Mesenchymal stem cell (in vitro differentiated cells and primary cell): Measurements from ENCODE around the gene CLEC19A. TPM values are rescaled to one million over a fixed set of nuclear protein-coding genes. Genes with fewer than 3 reads are reported as not detected.

Experiments used
- DNase-seq: peaks from one replicate; pipeline ENCODE4 v3.0.0-alpha.2; 2013
- H2AFZ ChIP-seq: one replicate; pipeline ENCODE4 v1.6.1; 2013; ENCODE audit warnings: low read depth, mild to moderate bottlenecking, control low read depth, inconsistent platforms, low read length, moderate library complexity
- H2AK5ac ChIP-seq: 2 replicates; pipeline ENCODE4 v1.6.1; 2013; ENCODE audit warnings: low read length, moderate library complexity, mild to moderate bottlenecking, inconsistent platforms; ENCODE audit not compliant: severe bottlenecking
- H2BK120ac ChIP-seq: one replicate; pipeline ENCODE4 v1.6.1; 2013; ENCODE audit warnings: low read depth, mild to moderate bottlenecking, inconsistent platforms, low read length, moderate library complexity
- H2BK12ac ChIP-seq, 2 experiments: one replicate each; pipeline ENCODE4 v1.6.1; 2013; ENCODE audit warnings: inconsistent platforms in 2 of 2, low read length in 2 of 2, mild to moderate bottlenecking in 2 of 2, moderate library complexity in 2 of 2, control low read depth in 1 of 2
- H2BK15ac ChIP-seq: one replicate; pipeline ENCODE4 v1.6.1; 2013; ENCODE audit warnings: mild to moderate bottlenecking, low read depth, inconsistent platforms; ENCODE audit not compliant: poor library complexity, severe bottlenecking
- H2BK5ac ChIP-seq: 2 replicates; pipeline ENCODE4 v1.6.1; 2013; ENCODE audit warnings: low read depth, mild to moderate bottlenecking, low read length, control low read depth, inconsistent platforms; ENCODE audit not compliant: poor library complexity, severe bottlenecking
- H3K14ac ChIP-seq, 2 experiments: one replicate each; pipeline ENCODE4 v1.6.1; 2013; ENCODE audit warnings: inconsistent platforms in 2 of 2, low read length in 2 of 2, control low read depth in 1 of 2, mild to moderate bottlenecking in 1 of 2, moderate library complexity in 1 of 2
- H3K18ac ChIP-seq, 2 experiments: one replicate each; pipeline ENCODE4 v1.6.1; 2013; ENCODE audit warnings: inconsistent platforms in 2 of 2, low read length in 2 of 2, control low read depth in 1 of 2, low read depth in 1 of 2, mild to moderate bottlenecking in 1 of 2
- H3K23ac ChIP-seq, 2 experiments: one replicate each; pipeline ENCODE4 v1.6.1; 2013; ENCODE audit warnings: inconsistent platforms in 2 of 2, low read length in 2 of 2, mild to moderate bottlenecking in 2 of 2, moderate library complexity in 2 of 2, control low read depth in 1 of 2
- H3K27ac ChIP-seq: 2 replicates; pipeline ENCODE4 v1.5.1; 2013; ENCODE audit warnings: mild to moderate bottlenecking, moderate library complexity, low read length, control low read depth, inconsistent platforms; ENCODE audit not compliant: poor library complexity, severe bottlenecking
- H3K27me3 ChIP-seq, 2 experiments: 2 replicates each; pipeline versions ENCODE4 v1.6.1 to v1.7.0; 2013; ENCODE audit warnings: low read length in 2 of 2, mild to moderate bottlenecking in 2 of 2, moderate library complexity in 2 of 2, control low read depth in 1 of 2, inconsistent platforms in 1 of 2; ENCODE audit not compliant: control insufficient read depth in 1 of 2, insufficient read depth in 1 of 2
- H3K36me3 ChIP-seq, 2 experiments: 2 replicates each; pipeline versions ENCODE4 v1.6.1 to v1.7.0; 2013; ENCODE audit warnings: low read length in 2 of 2, control low read depth in 1 of 2, inconsistent platforms in 1 of 2, low read depth in 1 of 2, mild to moderate bottlenecking in 1 of 2; ENCODE audit not compliant: insufficient read depth in 2 of 2, control insufficient read depth in 1 of 2
- H3K4ac ChIP-seq, 2 experiments: one replicate each; pipeline ENCODE4 v1.6.1; 2013; ENCODE audit warnings: inconsistent platforms in 2 of 2, low read length in 2 of 2, mild to moderate bottlenecking in 2 of 2, moderate library complexity in 2 of 2, control low read depth in 1 of 2, low read depth in 1 of 2
- H3K4me1 ChIP-seq: 2 replicates; pipeline ENCODE4 v1.6.1; 2013; ENCODE audit warnings: low read depth, low read length, control low read depth; ENCODE audit not compliant: control insufficient read depth, insufficient read depth
- H3K4me2 ChIP-seq: 2 replicates; pipeline ENCODE4 v1.6.1; 2013; ENCODE audit warnings: low read length, mild to moderate bottlenecking, inconsistent platforms; ENCODE audit not compliant: poor library complexity, severe bottlenecking
- H3K4me3 ChIP-seq, 2 experiments: 2 replicates each; pipeline versions ENCODE4 v1.5.1 to v1.7.0; 2013; ENCODE audit warnings: low read length in 2 of 2, mild to moderate bottlenecking in 2 of 2, control low read depth in 1 of 2, low read depth in 1 of 2; ENCODE audit not compliant: insufficient read depth in 1 of 2
- H3K79me1 ChIP-seq: replicated peaks from 2 replicates; pipeline ENCODE4 v1.6.1; 2013; ENCODE audit warnings: mild to moderate bottlenecking, control low read depth, low read length, inconsistent platforms; ENCODE audit not compliant: poor library complexity, severe bottlenecking
- H3K9ac ChIP-seq: 2 replicates; pipeline ENCODE4 v1.7.0; 2013; ENCODE audit warnings: mild to moderate bottlenecking, low read length, moderate library complexity
- H3K9me3 ChIP-seq: 2 replicates; pipeline ENCODE4 v1.7.0; 2013; ENCODE audit warnings: mild to moderate bottlenecking, low read length; ENCODE audit not compliant: control insufficient read depth
- H4K8ac ChIP-seq: one replicate; pipeline ENCODE4 v1.6.1; 2013; ENCODE audit warnings: inconsistent platforms, mild to moderate bottlenecking, low read length, moderate library complexity
- H4K91ac ChIP-seq: one replicate; pipeline ENCODE4 v1.6.1; 2013; ENCODE audit warnings: mild to moderate bottlenecking, low read length, inconsistent platforms
- WGBS: methylation state at CpG from one replicate; pipeline ENCODE4 v1.1.7; 2013; ENCODE audit warnings: mixed read lengths; 5-methylcytosine and 5-hydroxymethylcytosine counted together
- polyA plus RNA-seq, 2 experiments: library from polyadenylated mRNA; stranded (reverse); fragments of 200-250 nt; gene quantifications; one replicate each; pipeline ENCODE4 v1.2.3, GENCODE V29; 2013

CLEC19A gene
- polyA plus RNA-seq (2013, experiment 1 of 2): not detected
- not detected for polyA plus RNA-seq (2013, experiment 2 of 2)

DNA sequence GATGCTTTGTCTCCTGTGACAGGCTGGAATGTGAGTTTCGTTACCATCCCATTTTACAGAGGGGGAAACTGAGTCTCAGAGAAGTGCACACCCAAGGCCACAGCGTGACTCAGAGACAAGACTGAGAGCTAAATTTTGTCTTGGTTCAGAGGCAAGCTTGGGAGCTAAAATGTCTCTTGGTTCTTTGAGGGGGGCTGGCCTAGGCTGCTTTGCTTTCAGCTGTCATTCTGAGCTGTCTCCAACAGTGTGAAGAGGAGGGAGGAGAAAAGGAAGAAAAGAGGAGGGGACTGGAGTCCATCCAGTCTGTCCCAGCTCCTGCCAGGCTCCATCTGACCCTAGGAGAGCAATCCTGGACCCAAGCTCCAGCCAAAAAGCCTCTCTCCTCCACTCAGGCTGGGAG, at the start of gene CLEC19A:
Gene CLEC19A, plus strand, starts transcription at position 301 of the 400 bp plus-strand sequence. CDS start 121 bp downstream, outside the sequence.
- Histone ChIP-seq H2AFZ (no peak within 1 kb of the TSS), H3K4ac (no peak within 1 kb of the TSS), H2BK12ac (no peak within 1 kb of the TSS), H3K9me3 (no peaks in the 10 kb centered on the region), H2AK5ac (no peak within 1 kb of the TSS), H3K4me2 (no peak within 1 kb of the TSS), H3K23ac (no peak within 1 kb of the TSS), H3K4me3 (no peak within 1 kb of the TSS), H3K27me3 (peaks cover 0 to 16% of the 10 kb centered on the region in 2 experiments), H3K27ac (no peak within 1 kb of the TSS), H4K91ac (no peak within 1 kb of the TSS), H3K4me1 (peaks cover 2% of the 10 kb centered on the region), H2BK120ac (no peak within 1 kb of the TSS), H2BK15ac (no peak within 1 kb of the TSS), H3K14ac (no peak within 1 kb of the TSS), H3K79me1 (no peaks in the 10 kb centered on the region), H4K8ac (no peak within 1 kb of the TSS), H3K36me3 (no peaks in the 10 kb centered on the region), H3K18ac (no peak within 1 kb of the TSS), H2BK5ac (no peak within 1 kb of the TSS), H3K9ac (no peak within 1 kb of the TSS)
- WGBS: 54% methylated on average over 2 of the region's 2 CpGs
- DNase-seq: no peak

DNA sequence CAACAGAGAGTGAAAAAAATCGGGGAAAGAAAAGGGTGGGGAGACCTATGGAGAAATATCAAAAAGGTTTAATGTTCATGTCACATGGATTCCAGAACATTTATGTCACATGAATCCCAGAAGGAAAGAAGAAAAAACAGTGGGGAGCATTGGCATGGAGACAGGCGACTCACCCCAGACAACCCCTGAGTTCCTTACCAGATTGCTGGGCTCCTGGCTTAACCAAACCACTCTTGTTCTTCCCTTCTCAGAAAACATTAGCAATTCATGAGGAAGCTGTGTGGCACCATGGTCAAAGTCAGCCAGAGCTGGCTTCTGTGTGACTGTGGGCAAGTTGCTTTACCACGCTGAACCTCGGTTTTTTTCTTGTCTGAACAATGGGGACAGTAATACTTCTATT, 49.6 kb upstream of the CLEC19A start:
- H3K9ac ChIP-seq: no peak overlapping the region
- WGBS: 100% methylated on average over 1 of the region's 4 CpGs
- no peak overlapping the region for H3K18ac ChIP-seq
- no peak overlapping the region for H4K91ac ChIP-seq
- no peak overlapping the region for H3K4me2 ChIP-seq
- no peak overlapping the region for H2AFZ ChIP-seq
- H3K27me3 ChIP-seq: no peaks in the 10 kb centered on the region
- no peak overlapping the region for H2BK15ac ChIP-seq
- no peak overlapping the region for H3K4me3 ChIP-seq
- no peak overlapping the region for H3K23ac ChIP-seq
- H3K14ac ChIP-seq: no peak overlapping the region
- H4K8ac ChIP-seq: no peak overlapping the region
- H3K4ac ChIP-seq: no peak overlapping the region
- DNase-seq: no peak
- no peak overlapping the region for H2AK5ac ChIP-seq
- H3K36me3 ChIP-seq: no peaks in the 10 kb centered on the region
- no peaks in the 10 kb centered on the region for H3K79me1 ChIP-seq
- no peak overlapping the region for H3K27ac ChIP-seq
- no peak overlapping the region for H2BK12ac ChIP-seq
- H2BK5ac ChIP-seq: no peak overlapping the region
- H3K9me3 ChIP-seq: peaks cover 22% of the 10 kb centered on the region
- H2BK120ac ChIP-seq: no peak overlapping the region
- no peaks in the 10 kb centered on the region for H3K4me1 ChIP-seq

DNA sequence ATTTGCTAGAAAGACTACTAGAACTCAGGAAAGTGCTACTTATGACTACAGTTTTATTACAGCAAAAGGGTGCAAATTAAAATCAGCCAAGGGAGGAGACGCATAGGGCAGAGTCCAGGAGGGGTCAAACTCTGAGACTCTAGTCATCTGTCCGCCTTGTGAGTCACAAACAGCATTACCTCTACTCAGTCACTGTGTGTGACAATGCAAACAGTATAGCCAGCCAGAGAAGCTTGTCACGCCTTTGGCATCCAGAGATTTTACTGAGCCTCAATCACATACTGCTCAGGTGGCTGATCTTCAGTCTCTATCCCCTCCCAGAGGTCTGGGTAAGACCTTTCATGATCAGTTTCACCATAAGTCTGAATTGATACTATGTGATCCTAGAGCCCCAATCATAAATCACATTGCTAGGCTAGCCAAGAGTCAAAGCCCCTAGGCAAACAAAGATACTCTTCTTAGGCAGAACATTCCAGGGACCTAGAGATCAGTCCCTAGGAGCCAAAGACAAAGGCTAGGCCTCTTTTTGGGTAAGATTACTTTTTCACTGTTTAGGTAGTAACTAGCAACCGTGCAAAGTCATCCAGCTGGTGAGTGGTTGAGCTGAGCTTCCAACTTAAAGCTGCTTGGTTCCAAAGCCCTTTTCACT, 48.8 kb upstream of the CLEC19A start:
- no peak overlapping the region for H2BK5ac ChIP-seq
- H3K4me2 ChIP-seq: no peak overlapping the region
- H2BK15ac ChIP-seq: no peak overlapping the region
- no peak overlapping the region for H2BK120ac ChIP-seq
- H2BK12ac ChIP-seq: no peak overlapping the region
- H2AK5ac ChIP-seq: no peak overlapping the region
- 76% methylated on average over 4 of the region's 4 CpGs for WGBS
- H3K4ac ChIP-seq: no peak overlapping the region
- DNase-seq: no peak
- H3K9ac ChIP-seq: no peak overlapping the region
- no peak overlapping the region for H3K27ac ChIP-seq
- no peak overlapping the region for H3K4me3 ChIP-seq
- no peak overlapping the region for H3K18ac ChIP-seq
- no peaks in the 10 kb centered on the region for H3K79me1 ChIP-seq
- H3K14ac ChIP-seq: no peak overlapping the region
- H3K36me3 ChIP-seq: no peaks in the 10 kb centered on the region
- H3K27me3 ChIP-seq: no peaks in the 10 kb centered on the region
- H3K9me3 ChIP-seq: peaks cover 22% of the 10 kb centered on the region
- H2AFZ ChIP-seq: no peak overlapping the region
- no peaks in the 10 kb centered on the region for H3K4me1 ChIP-seq
- no peak overlapping the region for H4K8ac ChIP-seq
- H4K91ac ChIP-seq: no peak overlapping the region
- no peak overlapping the region for H3K23ac ChIP-seq

DNA sequence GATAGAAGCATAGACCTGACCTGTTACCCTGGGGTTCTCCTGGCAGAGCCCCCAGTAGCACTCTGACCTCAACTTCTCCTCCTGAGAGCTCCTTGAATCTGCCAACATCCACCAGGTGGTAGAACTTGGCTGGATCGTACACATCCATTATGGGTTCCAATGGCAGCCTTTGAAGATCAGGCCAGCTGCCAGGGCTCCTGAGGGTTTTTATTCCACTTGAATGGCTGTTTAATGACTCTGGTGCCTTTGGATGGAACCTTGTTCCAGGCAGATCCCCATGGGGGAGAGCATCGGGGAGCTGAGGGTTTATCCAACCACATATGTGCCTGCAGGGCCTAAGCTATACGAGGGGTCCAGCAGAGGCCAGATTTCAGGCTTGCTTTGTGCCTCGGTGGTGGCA, 47.1 kb upstream of the CLEC19A start:
- Histone ChIP-seq H2AK5ac (no peak overlapping the region), H3K4me3 (no peak overlapping the region), H3K4me2 (no peak overlapping the region), H3K4ac (no peak overlapping the region), H3K27ac (no peak overlapping the region), H2BK15ac (no peak overlapping the region), H4K91ac (no peak overlapping the region), H3K4me1 (no peaks in the 10 kb centered on the region), H3K14ac (no peak overlapping the region), H3K36me3 (no peaks in the 10 kb centered on the region), H3K23ac (no peak overlapping the region), H3K79me1 (no peaks in the 10 kb centered on the region), H2BK120ac (no peak overlapping the region), H3K18ac (no peak overlapping the region), H2AFZ (no peak overlapping the region), H2BK12ac (no peak overlapping the region), H3K27me3 (no peaks in the 10 kb centered on the region), H2BK5ac (no peak overlapping the region), H4K8ac (no peak overlapping the region), H3K9me3 (peaks cover 22% of the 10 kb centered on the region), H3K9ac (no peak overlapping the region)
- no peak for DNase-seq
- 78% methylated on average over 4 of the region's 4 CpGs for WGBS
